CD4-positive, CD25-positive, alpha-beta regulatory T cell (primary cell): ENCODE data around the gene IKBIP. TPM values are rescaled to one million over a fixed set of nuclear protein-coding genes. Genes with fewer than 3 reads are reported as not detected.
A peak's percentile ranks its signal among the peaks of the same experiment; 100 is the strongest.
"Not testable (repeated sequence)": the region's sequence is repeated elsewhere in the genome, so short reads cannot be mapped to it uniquely, and the experiment has no call there.

Experiments
- ATAC-seq, 2 donors: fragments of 150-1000 bp; cut with Tn5 transposase; one replicate each; pipeline ENCODE4 v1.10.0; 2021; ENCODE audit warnings: low read depth in 2 of 2, moderate number of reproducible peaks in 2 of 2, moderate library complexity in 1 of 2
- DNase-seq, 3 donors: peaks; one replicate each; pipeline versions ENCODE4 v3.0.0 to v3.0.0-alpha.2; 2012 to 2022; ENCODE audit warnings: mixed read lengths in 1 of 3
- H3K27ac ChIP-seq: one replicate; pipeline ENCODE4 v1.7.0; 2013; ENCODE audit warnings: mild to moderate bottlenecking, low read length; ENCODE audit not compliant: insufficient read depth, poor library complexity, severe bottlenecking
- H3K27me3 ChIP-seq: one replicate; pipeline ENCODE4 v1.7.0; 2013; ENCODE audit warnings: low read length; ENCODE audit not compliant: control insufficient read depth, insufficient read depth
- H3K36me3 ChIP-seq: one replicate; pipeline ENCODE4 v1.7.0; 2013; ENCODE audit warnings: mild to moderate bottlenecking, low read length, moderate library complexity; ENCODE audit not compliant: control insufficient read depth, insufficient read depth
- H3K4me1 ChIP-seq: 2 replicates; pipeline ENCODE4 v1.7.0; 2013; ENCODE audit warnings: mild to moderate bottlenecking, low read length; ENCODE audit not compliant: insufficient read depth, control insufficient read depth, poor library complexity, severe bottlenecking
- H3K4me3 ChIP-seq: one replicate; pipeline ENCODE4 v1.7.0; 2013; ENCODE audit warnings: low read depth, mild to moderate bottlenecking, low read length, moderate library complexity
- H3K9me3 ChIP-seq, 2 experiments: 1 replicate in 1 of 2; 2 replicates in 1 of 2; pipeline ENCODE4 v1.7.0; 2013; ENCODE audit warnings: low read length in 2 of 2, mild to moderate bottlenecking in 1 of 2, moderate library complexity in 1 of 2; ENCODE audit not compliant: control insufficient read depth in 2 of 2
- H3K27ac Mint-ChIP-seq, 3 donors: one replicate each; pipeline ENCODE4 v1.8.0; 2020 to 2022; ENCODE audit warnings: mild to moderate bottlenecking in 3 of 3, mixed read lengths in 3 of 3, moderate library complexity in 2 of 3
- H3K27me3 Mint-ChIP-seq: one replicate; pipeline ENCODE4 v1.8.0; 2022; ENCODE audit warnings: mild to moderate bottlenecking, mixed read lengths
- H3K36me3 Mint-ChIP-seq: one replicate; pipeline ENCODE4 v1.8.0; 2020; ENCODE audit warnings: mixed read lengths
- H3K4me1 Mint-ChIP-seq, 4 donors: one replicate each; pipeline ENCODE4 v1.8.0; 2020 to 2022; ENCODE audit warnings: mixed read lengths in 4 of 4, mild to moderate bottlenecking in 1 of 4
- H3K4me3 Mint-ChIP-seq, 4 donors: one replicate each; pipeline ENCODE4 v1.8.0; 2020 to 2022; ENCODE audit warnings: mild to moderate bottlenecking in 4 of 4, mixed read lengths in 4 of 4, moderate library complexity in 3 of 4
- H3K9me3 Mint-ChIP-seq, 7 donors: one replicate each; pipeline ENCODE4 v1.8.0; 2020 to 2022; ENCODE audit warnings: mixed read lengths in 7 of 7, mild to moderate bottlenecking in 3 of 7, moderate library complexity in 2 of 7
- polyA plus RNA-seq, 4 donors: library from polyadenylated mRNA; unstranded; fragments of 300-500 nt; fragmentation: Illumina TruSeq; gene quantifications; one replicate each; pipeline ENCODE4 v1.2.3, GENCODE V29; 2021
- total RNA-seq: library from RNA; stranded (reverse); gene quantifications from one replicate; pipeline ENCODE4 v1.2.3, GENCODE V29; 2022

Gene IKBIP
- total and polyA plus RNA-seq, 5 donors from 2014 or later = 3.4 to 11.0 (median 8.4) TPM

- Histone ChIP-seq H3K27me3 (no peaks in the 10 kb centered on the region), H3K27ac (no peak overlapping the region), H3K4me3 (no peak overlapping the region), H3K4me1 (no peaks in the 10 kb centered on the region), H3K36me3 (peaks cover 15% of the 10 kb centered on the region), H3K9me3 (no peaks in the 10 kb centered on the region)
- H3K9me3 Mint-ChIP-seq = no peaks in the 10 kb centered on the region
- ATAC-seq (no peak), DNase-seq (no peak)
- H3K4me3 Mint-ChIP-seq = no peak overlapping the region
- peaks cover 7% of the 10 kb centered on the region for H3K36me3 Mint-ChIP-seq
- H3K27me3 Mint-ChIP-seq = no peaks in the 10 kb centered on the region
- H3K4me1 Mint-ChIP-seq = peaks cover 3 to 42% (median 23%) of the 10 kb centered on the region in 4 donors
- H3K27ac Mint-ChIP-seq = no peak overlapping the region
Measured at GRCh38 chr12:98635657-98636323, 8.8 kb downstream of the IKBIP start.

- Histone ChIP-seq H3K27me3 (no peaks in the 10 kb centered on the region), H3K9me3 (no peaks in the 10 kb centered on the region), H3K27ac (no peak overlapping the region), H3K36me3 (no peaks in the 10 kb centered on the region), H3K4me1 (no peaks in the 10 kb centered on the region), H3K4me3 (no peak overlapping the region)
- H3K4me1 Mint-ChIP-seq = peaks cover 0 to 8% (median 4%) of the 10 kb centered on the region in 4 donors
- no peak for ATAC-seq
- no peaks in the 10 kb centered on the region for H3K36me3 Mint-ChIP-seq
- no peaks in the 10 kb centered on the region for H3K9me3 Mint-ChIP-seq
- no peak overlapping the region for H3K4me3 Mint-ChIP-seq
- no peak for DNase-seq
- no peak overlapping the region for H3K27ac Mint-ChIP-seq
- no peaks in the 10 kb centered on the region for H3K27me3 Mint-ChIP-seq
Measured at GRCh38 chr12:98618952-98619351, 25.6 kb downstream of the IKBIP start.

GRCh38 chr12:98612696-98613334 lies 31.8 kb downstream of the IKBIP start:
- no peak overlapping the region for H3K4me3 Mint-ChIP-seq

GRCh38 chr12:98610596-98610995 lies 34.0 kb downstream of the IKBIP start:
- Histone ChIP-seq H3K4me3 (no peak overlapping the region), H3K27me3 (no peaks in the 10 kb centered on the region), H3K9me3 (no peaks in the 10 kb centered on the region), H3K36me3 (no peaks in the 10 kb centered on the region), H3K27ac (no peak overlapping the region), H3K4me1 (no peaks in the 10 kb centered on the region)
- peak overlapping the region in 1 of 3 donors; percentile 38 for H3K27ac Mint-ChIP-seq
- no peak for DNase-seq
- H3K9me3 Mint-ChIP-seq = no peaks in the 10 kb centered on the region
- no peaks in the 10 kb centered on the region for H3K36me3 Mint-ChIP-seq
- no peak for ATAC-seq
- H3K27me3 Mint-ChIP-seq = no peaks in the 10 kb centered on the region
- H3K4me3 Mint-ChIP-seq = no peak overlapping the region
- peaks cover 0 to 14% (median 3%) of the 10 kb centered on the region in 4 donors for H3K4me1 Mint-ChIP-seq

More at GRCh38 chr12:98612696-98613334, 31.8 kb downstream of the IKBIP start:
- Histone ChIP-seq H3K27ac (no peak overlapping the region), H3K4me1 (no peaks in the 10 kb centered on the region), H3K9me3 (no peaks in the 10 kb centered on the region), H3K4me3 (no peak overlapping the region), H3K36me3 (no peaks in the 10 kb centered on the region), H3K27me3 (no peaks in the 10 kb centered on the region)
- H3K36me3 Mint-ChIP-seq = no peaks in the 10 kb centered on the region
- peak overlapping the region in 2 of 3 donors; percentile 42 to 50 for H3K27ac Mint-ChIP-seq
- ATAC-seq = peak; percentile 52 to 70
- DNase-seq = peak in 1 of 3 donors; percentile 24
- no peaks in the 10 kb centered on the region for H3K9me3 Mint-ChIP-seq
- H3K27me3 Mint-ChIP-seq = no peaks in the 10 kb centered on the region
- peaks cover 0 to 7% (median 0%) of the 10 kb centered on the region in 4 donors for H3K4me1 Mint-ChIP-seq

- Histone ChIP-seq H3K4me3 (no peak overlapping the region), H3K27ac (no peak overlapping the region), H3K4me1 (no peaks in the 10 kb centered on the region), H3K9me3 (no peaks in the 10 kb centered on the region), H3K27me3 (no peaks in the 10 kb centered on the region), H3K36me3 (peaks cover 30% of the 10 kb centered on the region)
- ATAC-seq = no peak
- Mint-ChIP-seq H3K36me3 (peaks cover 18% of the 10 kb centered on the region), H3K27ac (no peak overlapping the region), H3K4me3 (no peak overlapping the region), H3K4me1 (peaks cover 0 to 9% (median 3%) of the 10 kb centered on the region in 4 donors), H3K27me3 (no peaks in the 10 kb centered on the region), H3K9me3 (no peaks in the 10 kb centered on the region)
- no peak for DNase-seq
Measured at GRCh38 chr12:98606359-98606988, 38.1 kb downstream of the IKBIP start.

GRCh38 chr12:98601924-98602323 lies 42.7 kb downstream of the IKBIP start:
- H3K4me1 Mint-ChIP-seq = peaks cover 2 to 19% (median 12%) of the 10 kb centered on the region in 4 donors
- Histone ChIP-seq H3K27ac (no peak overlapping the region), H3K27me3 (no peaks in the 10 kb centered on the region), H3K4me1 (peaks cover 9% of the 10 kb centered on the region), H3K4me3 (no peak overlapping the region), H3K9me3 (no peaks in the 10 kb centered on the region), H3K36me3 (peaks cover 73% of the 10 kb centered on the region)
- H3K27ac Mint-ChIP-seq = no peak overlapping the region
- no peak overlapping the region for H3K4me3 Mint-ChIP-seq
- H3K9me3 Mint-ChIP-seq = no peaks in the 10 kb centered on the region
- H3K27me3 Mint-ChIP-seq = no peaks in the 10 kb centered on the region
- DNase-seq (no peak), ATAC-seq (no peak)
- peaks cover 38% of the 10 kb centered on the region for H3K36me3 Mint-ChIP-seq

GRCh38 chr12:98597313-98597712 lies 47.3 kb downstream of the IKBIP start:
- Mint-ChIP-seq H3K4me1 (peaks cover 6 to 48% (median 34%) of the 10 kb centered on the region in 4 donors), H3K36me3 (peaks cover 29% of the 10 kb centered on the region), H3K4me3 (peak overlapping the region in 2 of 4 donors; percentile 19 to 53)
- H3K27me3 ChIP-seq, DNase-seq, H3K27ac ChIP-seq, H3K4me3 ChIP-seq, H3K9me3 Mint-ChIP-seq, H3K27ac Mint-ChIP-seq, H3K27me3 Mint-ChIP-seq, ATAC-seq, H3K9me3 ChIP-seq: not testable (repeated sequence)
- peaks cover 63% of the 10 kb centered on the region for H3K36me3 ChIP-seq
- H3K4me1 ChIP-seq = peaks cover 39% of the 10 kb centered on the region
